Measurements from ENCODE around the gene EFR3B. TPM values are rescaled to one million over a fixed set of nuclear protein-coding genes. Genes with fewer than 3 reads are reported as not detected.

Gene EFR3B
- total RNA-seq, 1 experiment from 2014 or later: 7.0 TPM

DNA sequence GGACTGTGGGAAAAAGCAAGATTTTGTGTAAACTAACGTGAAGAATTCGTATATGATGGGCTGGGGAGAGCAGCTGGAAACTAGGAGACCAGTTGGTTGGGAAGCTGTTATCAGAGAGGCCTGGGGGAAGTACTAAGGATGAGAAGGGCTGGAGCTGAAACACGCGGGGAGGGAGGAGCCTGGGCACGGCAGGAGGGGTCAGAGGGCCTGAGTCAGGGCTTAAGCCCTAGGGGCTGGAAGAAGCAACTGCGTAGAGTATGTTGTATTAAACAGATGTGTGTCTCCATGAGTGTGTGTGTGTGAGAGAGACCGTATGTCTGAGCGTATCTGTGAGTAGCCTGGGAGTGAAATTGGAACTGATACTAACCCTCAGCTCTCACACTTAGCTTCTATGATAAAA, 118.1 kb downstream of the EFR3B start:
- no peaks in the 10 kb centered on the region for H3K9me3 ChIP-seq (ENCODE audit: control insufficient read depth, low read depth, low read length)
- Mint-ChIP-seq H3K9me3 (no peaks in the 10 kb centered on the region), H3K4me1 (peaks cover 17 to 20% of the 10 kb centered on the region in 2 experiments), H3K4me3 (no peak overlapping the region), H3K27me3 (ENCODE audit: low read depth) (peaks cover 11% of the 10 kb centered on the region), H3K36me3 (ENCODE audit: insufficient read depth in 1 of 3, low read depth in 3 of 3) (no peaks in the 10 kb centered on the region), H3K27ac (peak overlapping the region; percentile 3 to 68 (median 23); a peak in 3 of 7 replicates)
- H4K5ac ChIP-seq (ENCODE audit: insufficient read length, low read depth, low read length): no peak overlapping the region
- H4K91ac ChIP-seq (ENCODE audit: insufficient read length, low read depth, low read length): no peak overlapping the region
- H3K4me2 ChIP-seq (ENCODE audit: insufficient read depth, insufficient read length, low read length): no peak overlapping the region
- no peaks in the 10 kb centered on the region for H3K79me2 ChIP-seq (ENCODE audit: insufficient read depth, low read length)
- H2BK5ac ChIP-seq (ENCODE audit: insufficient read length, low read length): no peak overlapping the region
- WGBS (ENCODE audit: extremely low coverage, insufficient read length, low lambda C conversion rate): no CpG with 5 or more reads among the region's 8 CpGs
- TF ChIP-seq CTCF (conservative IDR thresholded peaks at IDR 0.05): peak; percentile 41; the same call in 2 of the 3 replicates
- H3K9ac ChIP-seq (ENCODE audit: extremely low read depth, insufficient read length, low read length): no peak overlapping the region
- no peaks in the 10 kb centered on the region for H3K23me2 ChIP-seq (ENCODE audit: insufficient read length, low read depth, low read length, poor library complexity, severe bottlenecking)
- no peak overlapping the region for H3K4ac ChIP-seq (ENCODE audit: low read depth, low read length)
- no peak overlapping the region for H3K56ac ChIP-seq (ENCODE audit: insufficient read length, low read depth, low read length)
- no peak overlapping the region for H3T11ph ChIP-seq (ENCODE audit: low read length)
- H3K23ac ChIP-seq (ENCODE audit: insufficient read length, low read depth, low read length): no peak overlapping the region
- no peak overlapping the region for H2AK5ac ChIP-seq (ENCODE audit: insufficient read length, low read length)
- no peaks in the 10 kb centered on the region for H3K27me3 ChIP-seq (ENCODE audit: insufficient read depth, low read length)
- no peak overlapping the region for H2AFZ ChIP-seq (ENCODE audit: low read length)
- no peaks in the 10 kb centered on the region for H4K20me1 ChIP-seq (ENCODE audit: control insufficient read depth, insufficient read depth, insufficient read length)
- no peak overlapping the region for H2BK15ac ChIP-seq (ENCODE audit: low read depth, low read length)
- no peak overlapping the region for H3K14ac ChIP-seq (ENCODE audit: insufficient read depth, low read length)
- no peak overlapping the region for H3K18ac ChIP-seq (ENCODE audit: insufficient read length, low read depth, low read length)
- peak; percentile 77 for DNase-seq
- no peak overlapping the region for H4K8ac ChIP-seq (replicated peaks; ENCODE audit: insufficient read length, low read depth, low read length)
- no peak overlapping the region for H2BK12ac ChIP-seq (ENCODE audit: insufficient read length, low read depth, low read length)
- H3K4me1 ChIP-seq (ENCODE audit: insufficient read depth, low read length): no peaks in the 10 kb centered on the region
- no peak overlapping the region for H3K27ac ChIP-seq (ENCODE audit: insufficient read length, low read depth, low read length)
- H2BK120ac ChIP-seq (ENCODE audit: low read depth, low read length, poor library complexity, severe bottlenecking): no peak overlapping the region
- no peaks in the 10 kb centered on the region for H3K79me1 ChIP-seq (ENCODE audit: insufficient read depth, low read depth, low read length, poor library complexity, severe bottlenecking)
- no peak overlapping the region for H2BK20ac ChIP-seq (ENCODE audit: low read depth, low read length, poor library complexity, severe bottlenecking)
